ENCODE data around the gene DBI. TPM values are rescaled to one million over a fixed set of nuclear protein-coding genes. Genes with fewer than 3 reads are reported as not detected.

DBI gene
- polyA plus RNA-seq, 1 donor from 2014 or later = 110 TPM

- Histone ChIP-seq H3K9me3 (ENCODE audit: low read length) (no peaks in the 10 kb centered on the region), H3K4me2 (ENCODE audit: low read length) (no peak overlapping the region), H3K9ac (ENCODE audit: low read length) (no peak overlapping the region), H3K9me2 (ENCODE audit: insufficient read depth, low read length) (no peaks in the 10 kb centered on the region), H3K79me2 (replicated peaks; ENCODE audit: insufficient read depth, low read length) (no peaks in the 10 kb centered on the region), H3K27me3 (ENCODE audit: insufficient read depth, low read depth, low read length) (no peaks in the 10 kb centered on the region), H4K20me1 (ENCODE audit: insufficient read depth) (no peaks in the 10 kb centered on the region), H3F3A (ENCODE audit: insufficient read depth, low read length, poor library complexity, severe bottlenecking) (no peaks in the 10 kb centered on the region), H2AFZ (ENCODE audit: low read depth, low read length) (no peak overlapping the region), H3K27ac (ENCODE audit: low read length) (no peak overlapping the region), H3K36me3 (ENCODE audit: insufficient read depth, low read length) (no peaks in the 10 kb centered on the region), H3K4me3 (ENCODE audit: low read length) (no peak overlapping the region)
- TF ChIP-seq MXI1 (conservative IDR thresholded peaks at IDR 0.05; ENCODE audit: poor library complexity, severe bottlenecking) = no peak
- TF ChIP-seq RAD21 (conservative IDR thresholded peaks at IDR 0.05) = no peak
- no peak for TF ChIP-seq POLR2AphosphoS5 (IDR thresholded peaks at IDR 0.05)
- no peak for TF ChIP-seq SMC3 (conservative IDR thresholded peaks at IDR 0.05; ENCODE audit: poor library complexity)
- no peak for TF ChIP-seq TAF1 (IDR thresholded peaks at IDR 0.05; ENCODE audit: low read depth)
- TF ChIP-seq REST (IDR thresholded peaks at IDR 0.05; ENCODE audit: borderline replicate concordance) = no peak
- no peak for TF ChIP-seq CTCF (IDR thresholded peaks at IDR 0.05; ENCODE audit: poor library complexity, severe bottlenecking)
- no peak for TF ChIP-seq EZH2 (IDR thresholded peaks at IDR 0.05; ENCODE audit: borderline replicate concordance, insufficient read depth, low read length, poor library complexity, severe bottlenecking)
- TF ChIP-seq EP300 (conservative IDR thresholded peaks at IDR 0.05; ENCODE audit: poor library complexity, severe bottlenecking) = no peak
Measured at GRCh38 chr2:119397196-119397595, 30.4 kb downstream of the DBI start.

- no peaks in the 10 kb centered on the region for H3K9me2 ChIP-seq (ENCODE audit: insufficient read depth, low read length)
- H3K9me3 ChIP-seq (ENCODE audit: low read length) = no peaks in the 10 kb centered on the region
- H3K27me3 ChIP-seq (ENCODE audit: insufficient read depth, low read depth, low read length) = no peaks in the 10 kb centered on the region
- H3F3A ChIP-seq (ENCODE audit: insufficient read depth, low read length, poor library complexity, severe bottlenecking) = no peaks in the 10 kb centered on the region
- H3K4me2 ChIP-seq (ENCODE audit: low read length) = no peak overlapping the region
- H3K4me3 ChIP-seq (ENCODE audit: low read length) = no peak overlapping the region
- H3K9ac ChIP-seq (ENCODE audit: low read length) = no peak overlapping the region
- H3K36me3 ChIP-seq (ENCODE audit: insufficient read depth, low read length) = no peaks in the 10 kb centered on the region
- H4K20me1 ChIP-seq (ENCODE audit: insufficient read depth) = no peaks in the 10 kb centered on the region
- no peaks in the 10 kb centered on the region for H3K79me2 ChIP-seq (replicated peaks; ENCODE audit: insufficient read depth, low read length)
- TF ChIP-seq POLR2AphosphoS5 (IDR thresholded peaks at IDR 0.05) (no peak), SMC3 (conservative IDR thresholded peaks at IDR 0.05; ENCODE audit: poor library complexity) (no peak), REST (IDR thresholded peaks at IDR 0.05; ENCODE audit: borderline replicate concordance) (no peak), CTCF (IDR thresholded peaks at IDR 0.05; ENCODE audit: poor library complexity, severe bottlenecking) (no peak), EP300 (conservative IDR thresholded peaks at IDR 0.05; ENCODE audit: poor library complexity, severe bottlenecking) (no peak), RAD21 (conservative IDR thresholded peaks at IDR 0.05) (no peak), TAF1 (IDR thresholded peaks at IDR 0.05; ENCODE audit: low read depth) (no peak)
- no peak overlapping the region for H3K27ac ChIP-seq (ENCODE audit: low read length)
- H2AFZ ChIP-seq (ENCODE audit: low read depth, low read length) = no peak overlapping the region
Measured at GRCh38 chr2:119402106-119402505, 35.3 kb downstream of the DBI start.
